Measurements from ENCODE around the gene CTNS. TPM values are rescaled to one million over a fixed set of nuclear protein-coding genes. Genes with fewer than 3 reads are reported as not detected.
"Not testable (repeated sequence)": the region's sequence is repeated elsewhere in the genome, so short reads cannot be mapped to it uniquely, and the experiment has no call there.

CTNS gene
- total RNA-seq, 2 experiments from 2014 or later = 6.4 to 9.3 TPM

DNA sequence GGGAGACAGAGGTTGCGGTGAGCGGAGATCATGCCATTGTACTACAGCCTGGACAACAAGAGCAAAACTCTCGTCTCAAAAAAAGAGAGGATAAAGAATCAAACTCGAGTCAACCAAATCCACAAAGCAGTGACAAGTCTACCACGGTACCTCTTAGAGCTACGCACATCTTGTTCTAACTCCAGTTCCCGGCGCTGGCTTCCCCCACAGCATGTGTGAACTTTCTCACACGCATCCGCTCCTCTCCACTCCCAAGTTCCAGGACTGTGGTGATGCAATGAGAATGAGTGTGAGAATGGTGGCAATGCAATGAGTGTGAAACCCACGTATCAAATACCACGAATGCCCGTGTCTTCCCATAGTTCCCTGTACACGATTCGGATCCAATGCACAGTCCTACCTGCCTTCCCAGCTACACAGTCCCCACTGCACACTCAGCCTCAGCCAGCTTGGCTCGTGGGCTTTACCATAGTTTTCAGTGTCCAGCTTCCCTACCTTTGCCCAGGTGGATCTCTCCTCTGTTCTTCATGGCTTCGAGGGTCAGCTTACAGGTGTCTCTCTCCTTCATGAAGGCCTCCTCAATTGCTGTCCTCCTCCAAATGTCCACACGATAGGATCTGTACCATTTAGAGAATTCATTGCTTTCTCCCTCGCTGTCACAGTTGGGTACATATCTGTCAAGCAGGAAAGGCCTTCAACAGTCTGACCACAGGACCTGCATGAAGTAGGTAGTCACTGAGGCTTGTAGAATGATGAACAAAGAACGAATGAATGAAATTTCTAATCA is 68.6 kb downstream of the CTNS start:
- DNase-seq (no peak), ATAC-seq (no peak)
- TF ChIP-seq CTCF (IDR thresholded peaks at IDR 0.05) = no peak
- Mint-ChIP-seq H3K36me3 (ENCODE audit: low read depth) (peaks cover 11% of the 10 kb centered on the region), H3K27ac (no peak overlapping the region), H3K4me1 (ENCODE audit: low read depth) (peaks cover 26% of the 10 kb centered on the region), H3K9me3 (peaks cover 9% of the 10 kb centered on the region), H3K4me3 (no peak overlapping the region), H3K27me3 (no peaks in the 10 kb centered on the region)
- CTCF ChIA-PET = interaction anchor here (1.6 kb wide), 1 partner anchor 13 kb away, joined by 3 read pairs; no protein-coding TSS in a partner anchor
- intact Hi-C loops (cut with micrococcal nuclease) = no loop called here
- POLR2A ChIA-PET = interaction anchor here (0.7 to 0.9 kb wide), 2 partner anchors 14 to 49 kb away, joined by 3 read pairs; no protein-coding TSS in a partner anchor

DNA sequence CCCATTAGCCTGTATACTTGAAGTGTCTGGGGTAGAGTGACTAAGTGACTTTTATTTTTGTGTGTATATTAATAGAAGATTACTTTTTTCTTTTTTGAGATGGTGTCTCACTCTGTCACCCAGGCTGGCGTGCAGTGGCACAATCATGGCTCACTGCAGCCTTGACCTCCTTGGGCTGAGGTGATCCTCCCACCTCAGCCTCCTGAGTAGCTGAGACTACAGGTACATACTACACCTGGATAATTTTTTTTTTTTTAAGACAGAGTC is 69.1 kb downstream of the CTNS start:
- Mint-ChIP-seq H3K4me1 (ENCODE audit: low read depth) (peaks cover 28% of the 10 kb centered on the region), H3K36me3 (ENCODE audit: low read depth) (peaks cover 11% of the 10 kb centered on the region)
- H3K9me3 Mint-ChIP-seq; H3K4me3 Mint-ChIP-seq; ATAC-seq; intact Hi-C loops (cut with micrococcal nuclease); DNase-seq; H3K27me3 Mint-ChIP-seq; H3K27ac Mint-ChIP-seq: not testable (repeated sequence)
- CTCF ChIA-PET = interaction anchor here (1.6 kb wide), 1 partner anchor 12 kb away, joined by 3 read pairs; no protein-coding TSS in a partner anchor
- POLR2A ChIA-PET = interaction anchor here (0.6 to 0.9 kb wide), 3 partner anchors 14 to 49 kb away, joined by 3 read pairs; no protein-coding TSS in a partner anchor

DNA sequence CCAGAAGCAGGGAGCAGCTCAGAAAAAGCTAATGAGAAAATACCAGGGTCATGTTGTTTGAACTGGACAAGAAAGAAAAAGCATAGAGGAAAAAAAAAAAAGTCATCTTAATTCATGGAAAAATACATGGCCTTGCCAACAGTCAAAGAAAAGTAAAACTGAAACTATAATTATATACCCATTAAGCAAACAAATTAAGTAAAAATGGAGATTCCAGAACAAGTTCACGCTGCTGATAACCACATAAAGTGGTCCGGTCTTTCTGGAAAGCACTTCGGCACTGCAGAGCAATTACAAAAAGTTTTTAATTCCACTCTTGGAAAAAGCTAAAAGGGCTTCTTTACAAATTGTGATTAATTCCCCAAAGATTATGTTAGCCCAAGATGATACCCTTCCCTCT is 71.8 kb downstream of the CTNS start:
- no peak for ATAC-seq
- H3K27me3 Mint-ChIP-seq = no peaks in the 10 kb centered on the region
- ChIA-PET CTCF (interaction anchor here (1.0 to 2.1 kb wide), 5 partner anchors 12 to 31 kb away, joined by 3 to 7 read pairs (median 4); partner anchors contain the start of gene P2RX5), POLR2A (interaction anchor here (1.1 to 7.2 kb wide), 2 partner anchors 12 to 14 kb away, joined by 3 to 75 read pairs; partner anchors contain the start of gene P2RX5)
- peak overlapping the region; percentile 21 for H3K27ac Mint-ChIP-seq
- no peak for TF ChIP-seq CTCF (IDR thresholded peaks at IDR 0.05)
- intact Hi-C loops (cut with micrococcal nuclease) = no loop called here
- peaks cover 47% of the 10 kb centered on the region for H3K4me1 Mint-ChIP-seq (ENCODE audit: low read depth)
- H3K9me3 Mint-ChIP-seq = no peaks in the 10 kb centered on the region
- peaks cover 17% of the 10 kb centered on the region for H3K36me3 Mint-ChIP-seq (ENCODE audit: low read depth)
- no peak overlapping the region for H3K4me3 Mint-ChIP-seq
- no peak for DNase-seq

DNA sequence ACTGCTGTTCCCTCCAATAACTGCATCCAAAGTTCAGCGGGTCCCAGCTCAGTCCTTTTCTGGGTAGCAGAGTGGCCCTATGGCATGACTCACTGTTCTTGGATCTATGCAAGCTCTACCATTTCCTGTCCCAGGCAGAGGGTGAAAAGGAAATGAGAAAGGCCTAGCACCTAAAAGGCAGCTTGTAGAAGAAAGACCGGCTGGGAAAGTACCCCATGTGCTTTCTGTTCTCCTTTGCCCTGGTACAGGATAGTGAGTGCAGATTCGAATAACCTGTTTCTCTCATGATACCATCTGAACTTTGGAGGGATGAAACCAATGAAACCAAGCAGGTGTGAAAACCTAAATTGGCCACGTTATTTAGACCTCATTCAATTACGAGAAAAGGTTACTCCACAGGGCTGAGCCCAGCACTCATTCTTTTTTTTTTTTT is 74.4 kb downstream of the CTNS start:
- no peak for TF ChIP-seq CTCF (IDR thresholded peaks at IDR 0.05)
- peak overlapping the region; percentile 31 for H3K4me3 Mint-ChIP-seq
- H3K36me3 Mint-ChIP-seq (ENCODE audit: low read depth) = peaks cover 30% of the 10 kb centered on the region
- H3K4me1 Mint-ChIP-seq (ENCODE audit: low read depth) = peaks cover 52% of the 10 kb centered on the region
- DNase-seq (peak; percentile 89), ATAC-seq (peak; percentile 96)
- peak overlapping the region; percentile 83 for H3K27ac Mint-ChIP-seq
- ChIA-PET POLR2A (interaction anchor here (0.6 to 7.2 kb wide), 10 partner anchors 8 to 136 kb away, joined by 3 to 75 read pairs (median 4); partner anchors contain the start of genes EMC6, HASPIN, NCBP3 and P2RX5), CTCF (interaction anchor here (0.8 to 4.8 kb wide), 8 partner anchors 11 to 134 kb away, joined by 3 to 33 read pairs (median 4); partner anchors contain the start of genes HASPIN and NCBP3)
- intact Hi-C loops (cut with micrococcal nuclease) = loop anchor here (10.0 kb wide), 1 partner anchor 54 kb away; no protein-coding TSS in a partner anchor
- H3K9me3 Mint-ChIP-seq = no peaks in the 10 kb centered on the region
- H3K27me3 Mint-ChIP-seq = no peaks in the 10 kb centered on the region

Other genes with a start within 250 kb of the CTNS start
- gene OR1E1, start 238.3 kb upstream of the CTNS start, total RNA-seq = not detected
- gene OR3A3, start 225.4 kb upstream of the CTNS start, total RNA-seq = not detected
- gene OR1E2, start 202.9 kb upstream of the CTNS start, total RNA-seq = not detected
- not detected for gene SPATA22, start 164.9 kb upstream of the CTNS start, total RNA-seq
- not detected for gene ASPA, start 160.8 kb upstream of the CTNS start, total RNA-seq
- gene TRPV3, start 78.9 kb upstream of the CTNS start, total RNA-seq = under 1 TPM; 0.25 to 0.67 TPM
- gene TRPV1, start 27.3 kb upstream of the CTNS start, total RNA-seq = 1 to 10 TPM; 2.1 to 2.7 TPM
- gene SHPK, start 510 bp upstream of the CTNS start, total RNA-seq = 10 to 100 TPM; 10.0 TPM
- gene TAX1BP3, start 31.8 kb downstream of the CTNS start, total RNA-seq = 10 to 100 TPM; 14.3 to 15.1 TPM
- 10 to 100 TPM; 50.8 to 58.7 TPM for gene EMC6, start 32.1 kb downstream of the CTNS start, total RNA-seq
- 10 to 100 TPM; 35.7 to 39.5 TPM for gene P2RX5, start 59.4 kb downstream of the CTNS start, total RNA-seq
- 10 to 100 TPM; 20.7 to 21.3 TPM for gene HASPIN, start 87.1 kb downstream of the CTNS start, total RNA-seq
- 10 to 100 TPM; 31.8 to 32.4 TPM for gene ITGAE, start 164.4 kb downstream of the CTNS start, total RNA-seq
- gene NCBP3, start 209.5 kb downstream of the CTNS start, total RNA-seq = 10 to 100 TPM; 34.7 to 41.1 TPM

All from activated CD8-positive, alpha-beta T cell treated with anti-CD3 and anti-CD28 coated beads for 36 hours (primary cell).